ENCODE results near the gene EIF2D.

Gene EIF2D

GRCh38 chr1:206586501-206587445 is 25.5 kb downstream of the EIF2D start:
- Histone ChIP-seq H3K4me2 (ENCODE audit: low read length) (no peak overlapping the region), H3K23ac (ENCODE audit: low read length) (no peak overlapping the region), H4K91ac (ENCODE audit: low read depth, low read length) (no peak overlapping the region), H4K8ac (ENCODE audit: low read depth, low read length) (no peak overlapping the region), H2BK12ac (ENCODE audit: low read length) (no peak overlapping the region), H3K4me1 (ENCODE audit: control insufficient read depth in 1 of 2, insufficient read depth in 2 of 2, low read length in 2 of 2) (no peaks in the 10 kb centered on the region), H3K27ac (ENCODE audit: low read depth, low read length) (no peak overlapping the region), H3K4me3 (ENCODE audit: low read depth, low read length) (no peak overlapping the region), H3K4ac (ENCODE audit: low read depth, low read length) (no peak overlapping the region), H3K18ac (ENCODE audit: low read length) (no peak overlapping the region), H2AFZ (ENCODE audit: insufficient read depth, low read length, poor library complexity) (no peak overlapping the region), H2BK120ac (ENCODE audit: insufficient read depth, low read length, poor library complexity) (no peak overlapping the region), H2AK5ac (ENCODE audit: low read length) (no peak overlapping the region), H3K79me1 (ENCODE audit: low read length) (no peaks in the 10 kb centered on the region), H3K14ac (ENCODE audit: low read length) (no peak overlapping the region), H3K9me3 (ENCODE audit: insufficient read depth, low read depth, low read length) (peaks cover 2% of the 10 kb centered on the region), H3K79me2 (ENCODE audit: control insufficient read depth, insufficient read depth, low read length, poor library complexity) (no peaks in the 10 kb centered on the region), H2BK5ac (ENCODE audit: low read depth, low read length, poor library complexity) (no peak overlapping the region), H3K36me3 (ENCODE audit: control insufficient read depth in 1 of 2, insufficient read depth in 2 of 2, low read length in 2 of 2) (peaks cover 2% of the 10 kb centered on the region in 2 experiments), H4K12ac (ENCODE audit: low read depth, low read length) (no peak overlapping the region), H3K27me3 (ENCODE audit: insufficient read depth, low read length) (no peaks in the 10 kb centered on the region), H3K9ac (ENCODE audit: low read length) (no peak overlapping the region)
- no peak for DNase-seq
- no CpG with 5 or more reads among the region's 13 CpGs for WGBS (ENCODE audit: extremely low coverage, insufficient coverage, insufficient read length)

DNA sequence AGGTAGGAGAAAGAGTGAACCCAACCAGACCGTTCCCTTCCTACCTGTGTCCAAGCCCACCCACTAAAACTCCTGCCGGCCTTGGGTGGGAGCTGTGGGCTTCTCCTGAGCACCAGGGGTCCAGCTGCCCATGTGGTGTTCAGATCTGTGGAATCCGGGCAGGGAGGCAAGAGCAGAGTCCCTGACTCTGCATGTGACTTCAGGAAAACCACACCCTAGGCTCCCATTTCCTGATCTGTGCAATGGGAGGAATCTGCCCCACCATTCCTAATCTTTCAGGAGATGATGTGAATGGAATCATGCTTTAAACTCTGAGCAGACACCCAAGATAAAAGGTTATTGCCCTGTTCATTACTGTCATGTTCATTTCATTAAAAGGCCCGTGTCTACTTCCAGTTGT is 27.6 kb downstream of the EIF2D start:
- Histone ChIP-seq H3K4me1 (ENCODE audit: control insufficient read depth in 1 of 2, insufficient read depth in 2 of 2, low read length in 2 of 2) (no peaks in the 10 kb centered on the region), H2AK5ac (ENCODE audit: low read length) (no peak overlapping the region), H4K91ac (ENCODE audit: low read depth, low read length) (no peak overlapping the region), H2AFZ (ENCODE audit: insufficient read depth, low read length, poor library complexity) (no peak overlapping the region), H4K12ac (ENCODE audit: low read depth, low read length) (no peak overlapping the region), H3K23ac (ENCODE audit: low read length) (no peak overlapping the region), H3K4ac (ENCODE audit: low read depth, low read length) (no peak overlapping the region), H2BK12ac (ENCODE audit: low read length) (no peak overlapping the region), H3K4me3 (ENCODE audit: low read depth, low read length) (no peak overlapping the region), H3K36me3 (ENCODE audit: control insufficient read depth in 1 of 2, insufficient read depth in 2 of 2, low read length in 2 of 2) (no peaks in the 10 kb centered on the region), H3K14ac (ENCODE audit: low read length) (no peak overlapping the region), H3K4me2 (ENCODE audit: low read length) (no peak overlapping the region), H3K18ac (ENCODE audit: low read length) (no peak overlapping the region), H3K79me1 (ENCODE audit: low read length) (no peaks in the 10 kb centered on the region), H3K9me3 (ENCODE audit: insufficient read depth, low read depth, low read length) (peaks cover 2% of the 10 kb centered on the region), H3K27me3 (ENCODE audit: insufficient read depth, low read length) (no peaks in the 10 kb centered on the region), H2BK5ac (ENCODE audit: low read depth, low read length, poor library complexity) (no peak overlapping the region), H4K8ac (ENCODE audit: low read depth, low read length) (no peak overlapping the region), H3K27ac (ENCODE audit: low read depth, low read length) (no peak overlapping the region), H3K9ac (ENCODE audit: low read length) (no peak overlapping the region), H3K79me2 (ENCODE audit: control insufficient read depth, insufficient read depth, low read length, poor library complexity) (no peaks in the 10 kb centered on the region), H2BK120ac (ENCODE audit: insufficient read depth, low read length, poor library complexity) (no peak overlapping the region)
- DNase-seq, result no peak
- WGBS (ENCODE audit: extremely low coverage, insufficient coverage, insufficient read length), result no CpG with 5 or more reads among the region's 4 CpGs

- Histone ChIP-seq H3K27me3 (ENCODE audit: insufficient read depth, low read length) (no peaks in the 10 kb centered on the region), H2AK5ac (ENCODE audit: low read length) (no peak overlapping the region), H3K4me1 (ENCODE audit: control insufficient read depth in 1 of 2, insufficient read depth in 2 of 2, low read length in 2 of 2) (no peaks in the 10 kb centered on the region), H3K9me3 (ENCODE audit: insufficient read depth, low read depth, low read length) (peaks cover 2% of the 10 kb centered on the region), H2BK5ac (ENCODE audit: low read depth, low read length, poor library complexity) (no peak overlapping the region), H4K8ac (ENCODE audit: low read depth, low read length) (no peak overlapping the region), H3K79me1 (ENCODE audit: low read length) (no peaks in the 10 kb centered on the region), H3K4me2 (ENCODE audit: low read length) (no peak overlapping the region), H3K27ac (ENCODE audit: low read depth, low read length) (no peak overlapping the region), H2AFZ (ENCODE audit: insufficient read depth, low read length, poor library complexity) (no peak overlapping the region), H3K23ac (ENCODE audit: low read length) (no peak overlapping the region), H3K9ac (ENCODE audit: low read length) (no peak overlapping the region), H4K12ac (ENCODE audit: low read depth, low read length) (no peak overlapping the region), H3K79me2 (ENCODE audit: control insufficient read depth, insufficient read depth, low read length, poor library complexity) (no peaks in the 10 kb centered on the region), H3K18ac (ENCODE audit: low read length) (no peak overlapping the region), H3K4me3 (ENCODE audit: low read depth, low read length) (no peak overlapping the region), H3K36me3 (ENCODE audit: control insufficient read depth in 1 of 2, insufficient read depth in 2 of 2, low read length in 2 of 2) (no peaks in the 10 kb centered on the region), H2BK12ac (ENCODE audit: low read length) (no peak overlapping the region), H4K91ac (ENCODE audit: low read depth, low read length) (no peak overlapping the region), H3K14ac (ENCODE audit: low read length) (no peak overlapping the region), H2BK120ac (ENCODE audit: insufficient read depth, low read length, poor library complexity) (no peak overlapping the region), H3K4ac (ENCODE audit: low read depth, low read length) (no peak overlapping the region)
- DNase-seq, result peak in 1 of 2 donors; percentile 66
- WGBS (ENCODE audit: extremely low coverage, insufficient coverage, insufficient read length), result no CpG with 5 or more reads among the region's 16 CpGs
These were observed 28.3 kb downstream of the EIF2D start for GRCh38 chr1:206583707-206584648.

DNA sequence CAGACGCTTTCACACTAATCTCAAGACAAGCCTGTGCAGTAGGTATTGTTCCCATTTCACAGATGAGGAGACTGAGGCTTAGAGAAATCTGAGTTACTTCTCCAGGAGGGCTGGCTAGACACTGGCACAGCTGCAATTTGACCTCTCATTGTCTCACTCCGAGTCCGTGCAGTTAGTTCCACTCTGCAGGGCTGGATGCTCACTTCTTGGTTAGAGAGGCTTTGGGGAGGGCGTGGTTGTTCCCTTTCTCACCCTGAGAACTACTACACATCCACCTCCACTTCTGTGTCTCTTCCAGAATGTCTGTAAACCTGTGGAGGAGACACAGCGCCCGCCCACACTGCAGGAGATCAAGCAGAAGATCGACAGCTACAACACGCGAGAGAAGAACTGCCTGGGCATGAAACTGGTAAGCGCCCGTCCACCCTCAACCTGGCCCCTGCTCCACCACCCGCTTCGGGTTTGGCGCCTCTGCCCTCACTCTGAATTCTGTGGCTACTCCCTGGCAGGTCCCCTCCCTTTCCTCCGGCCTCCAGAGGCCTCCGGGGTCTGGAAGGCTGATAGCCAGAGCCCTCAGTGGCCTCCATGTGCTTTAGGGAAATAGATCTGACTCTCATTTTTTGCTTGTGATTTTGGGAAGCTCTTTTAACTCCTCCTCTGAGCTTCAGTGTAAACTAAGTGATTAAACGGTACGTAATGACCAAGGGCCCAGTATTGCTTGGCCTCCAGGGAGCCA is 29.1 kb downstream of the EIF2D start:
- H3K14ac ChIP-seq (ENCODE audit: low read length), result no peak overlapping the region
- H3K4ac ChIP-seq (ENCODE audit: low read depth, low read length), result no peak overlapping the region
- no peak overlapping the region for H2BK12ac ChIP-seq (ENCODE audit: low read length)
- no peak overlapping the region for H2AFZ ChIP-seq (ENCODE audit: insufficient read depth, low read length, poor library complexity)
- no peak overlapping the region for H2AK5ac ChIP-seq (ENCODE audit: low read length)
- H3K9me3 ChIP-seq (ENCODE audit: insufficient read depth, low read depth, low read length), result peaks cover 2% of the 10 kb centered on the region
- H3K79me1 ChIP-seq (ENCODE audit: low read length), result no peaks in the 10 kb centered on the region
- no CpG with 5 or more reads among the region's 18 CpGs for WGBS (ENCODE audit: extremely low coverage, insufficient coverage, insufficient read length)
- H4K12ac ChIP-seq (ENCODE audit: low read depth, low read length), result no peak overlapping the region
- H3K27ac ChIP-seq (ENCODE audit: low read depth, low read length), result no peak overlapping the region
- no peak overlapping the region for H2BK5ac ChIP-seq (ENCODE audit: low read depth, low read length, poor library complexity)
- H3K9ac ChIP-seq (ENCODE audit: low read length), result no peak overlapping the region
- no peak overlapping the region for H4K8ac ChIP-seq (ENCODE audit: low read depth, low read length)
- no peaks in the 10 kb centered on the region for H3K4me1 ChIP-seq (ENCODE audit: control insufficient read depth in 1 of 2, insufficient read depth in 2 of 2, low read length in 2 of 2)
- no peak overlapping the region for H4K91ac ChIP-seq (ENCODE audit: low read depth, low read length)
- no peaks in the 10 kb centered on the region for H3K36me3 ChIP-seq (ENCODE audit: control insufficient read depth in 1 of 2, insufficient read depth in 2 of 2, low read length in 2 of 2)
- DNase-seq, result no peak
- H3K79me2 ChIP-seq (ENCODE audit: control insufficient read depth, insufficient read depth, low read length, poor library complexity), result no peaks in the 10 kb centered on the region
- no peaks in the 10 kb centered on the region for H3K27me3 ChIP-seq (ENCODE audit: insufficient read depth, low read length)
- H3K4me2 ChIP-seq (ENCODE audit: low read length), result no peak overlapping the region
- H3K18ac ChIP-seq (ENCODE audit: low read length), result no peak overlapping the region
- no peak overlapping the region for H3K23ac ChIP-seq (ENCODE audit: low read length)
- no peak overlapping the region for H3K4me3 ChIP-seq (ENCODE audit: low read depth, low read length)
- no peak overlapping the region for H2BK120ac ChIP-seq (ENCODE audit: insufficient read depth, low read length, poor library complexity)

Data from trophoblast cell (in vitro differentiated cells and primary cell).